ENCODE measurements around the gene ZNF462.
A peak's percentile ranks its signal among the peaks of the same experiment; 100 is the strongest.

ZNF462 gene

GRCh38 chr9:106862110-106862820 lies 701 bp upstream of the ZNF462 start:
- peak; percentile 34 to 56 for DNase-seq

GRCh38 chr9:106864373-106865143 lies 1.6 kb downstream of the ZNF462 start:
- DNase-seq: peak in 1 of 2 experiments; percentile 35

GRCh38 chr9:106866243-106866642 lies 3.3 kb downstream of the ZNF462 start:
- no peak for DNase-seq

- DNase-seq: no peak
Observed at GRCh38 chr9:106867286-106867685, 4.3 kb downstream of the ZNF462 start.

- DNase-seq: no peak
Observed at GRCh38 chr9:106868087-106868486, 5.1 kb downstream of the ZNF462 start.

- DNase-seq: no peak
Observed at GRCh38 chr9:106868565-106868964, 5.6 kb downstream of the ZNF462 start.

- DNase-seq: no peak
Observed at GRCh38 chr9:106869028-106869427, 6.1 kb downstream of the ZNF462 start.

GRCh38 chr9:106869458-106869857 lies 6.5 kb downstream of the ZNF462 start:
- no peak for DNase-seq

- no peak for DNase-seq
Observed at GRCh38 chr9:106872641-106873040, 9.7 kb downstream of the ZNF462 start.

GRCh38 chr9:106874031-106874430 lies 11.1 kb downstream of the ZNF462 start:
- no peak for DNase-seq

GRCh38 chr9:106874652-106875051 lies 11.7 kb downstream of the ZNF462 start:
- no peak for DNase-seq

GRCh38 chr9:106875529-106875928 lies 12.6 kb downstream of the ZNF462 start:
- no peak for DNase-seq

GRCh38 chr9:106877345-106877744 lies 14.4 kb downstream of the ZNF462 start:
- DNase-seq: no peak

- DNase-seq: no peak
Observed at GRCh38 chr9:106878081-106878837, 15.3 kb downstream of the ZNF462 start.

- DNase-seq: no peak
Observed at GRCh38 chr9:106878934-106879333, 16.0 kb downstream of the ZNF462 start.

- no peak for DNase-seq
Observed at GRCh38 chr9:106879439-106879882, 16.5 kb downstream of the ZNF462 start.

GRCh38 chr9:106880081-106880480 lies 17.1 kb downstream of the ZNF462 start:
- no peak for DNase-seq

GRCh38 chr9:106880863-106881262 lies 17.9 kb downstream of the ZNF462 start:
- DNase-seq: no peak

GRCh38 chr9:106883030-106883429 lies 20.1 kb downstream of the ZNF462 start:
- no peak for DNase-seq

- no peak for DNase-seq
Observed at GRCh38 chr9:106883626-106884190, 20.7 kb downstream of the ZNF462 start.

- no peak for DNase-seq
Observed at GRCh38 chr9:106885451-106885850, 22.5 kb downstream of the ZNF462 start.

GRCh38 chr9:106886111-106887046 lies 23.4 kb downstream of the ZNF462 start:
- DNase-seq: no peak
